HG03571 (cell line): ENCODE measurements around the gene AMBRA1.

Experiments used
- ATAC-seq: cut with Tn5 transposase; IDR thresholded peaks from one replicate; pipeline ENCODE4 v1.9.1; 2021; ENCODE audit not compliant: unreplicated experiment

The AMBRA1 gene, protein sequence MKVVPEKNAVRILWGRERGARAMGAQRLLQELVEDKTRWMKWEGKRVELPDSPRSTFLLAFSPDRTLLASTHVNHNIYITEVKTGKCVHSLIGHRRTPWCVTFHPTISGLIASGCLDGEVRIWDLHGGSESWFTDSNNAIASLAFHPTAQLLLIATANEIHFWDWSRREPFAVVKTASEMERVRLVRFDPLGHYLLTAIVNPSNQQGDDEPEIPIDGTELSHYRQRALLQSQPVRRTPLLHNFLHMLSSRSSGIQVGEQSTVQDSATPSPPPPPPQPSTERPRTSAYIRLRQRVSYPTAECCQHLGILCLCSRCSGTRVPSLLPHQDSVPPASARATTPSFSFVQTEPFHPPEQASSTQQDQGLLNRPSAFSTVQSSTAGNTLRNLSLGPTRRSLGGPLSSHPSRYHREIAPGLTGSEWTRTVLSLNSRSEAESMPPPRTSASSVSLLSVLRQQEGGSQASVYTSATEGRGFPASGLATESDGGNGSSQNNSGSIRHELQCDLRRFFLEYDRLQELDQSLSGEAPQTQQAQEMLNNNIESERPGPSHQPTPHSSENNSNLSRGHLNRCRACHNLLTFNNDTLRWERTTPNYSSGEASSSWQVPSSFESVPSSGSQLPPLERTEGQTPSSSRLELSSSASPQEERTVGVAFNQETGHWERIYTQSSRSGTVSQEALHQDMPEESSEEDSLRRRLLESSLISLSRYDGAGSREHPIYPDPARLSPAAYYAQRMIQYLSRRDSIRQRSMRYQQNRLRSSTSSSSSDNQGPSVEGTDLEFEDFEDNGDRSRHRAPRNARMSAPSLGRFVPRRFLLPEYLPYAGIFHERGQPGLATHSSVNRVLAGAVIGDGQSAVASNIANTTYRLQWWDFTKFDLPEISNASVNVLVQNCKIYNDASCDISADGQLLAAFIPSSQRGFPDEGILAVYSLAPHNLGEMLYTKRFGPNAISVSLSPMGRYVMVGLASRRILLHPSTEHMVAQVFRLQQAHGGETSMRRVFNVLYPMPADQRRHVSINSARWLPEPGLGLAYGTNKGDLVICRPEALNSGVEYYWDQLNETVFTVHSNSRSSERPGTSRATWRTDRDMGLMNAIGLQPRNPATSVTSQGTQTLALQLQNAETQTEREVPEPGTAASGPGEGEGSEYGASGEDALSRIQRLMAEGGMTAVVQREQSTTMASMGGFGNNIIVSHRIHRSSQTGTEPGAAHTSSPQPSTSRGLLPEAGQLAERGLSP (N-terminal part only)

DNA sequence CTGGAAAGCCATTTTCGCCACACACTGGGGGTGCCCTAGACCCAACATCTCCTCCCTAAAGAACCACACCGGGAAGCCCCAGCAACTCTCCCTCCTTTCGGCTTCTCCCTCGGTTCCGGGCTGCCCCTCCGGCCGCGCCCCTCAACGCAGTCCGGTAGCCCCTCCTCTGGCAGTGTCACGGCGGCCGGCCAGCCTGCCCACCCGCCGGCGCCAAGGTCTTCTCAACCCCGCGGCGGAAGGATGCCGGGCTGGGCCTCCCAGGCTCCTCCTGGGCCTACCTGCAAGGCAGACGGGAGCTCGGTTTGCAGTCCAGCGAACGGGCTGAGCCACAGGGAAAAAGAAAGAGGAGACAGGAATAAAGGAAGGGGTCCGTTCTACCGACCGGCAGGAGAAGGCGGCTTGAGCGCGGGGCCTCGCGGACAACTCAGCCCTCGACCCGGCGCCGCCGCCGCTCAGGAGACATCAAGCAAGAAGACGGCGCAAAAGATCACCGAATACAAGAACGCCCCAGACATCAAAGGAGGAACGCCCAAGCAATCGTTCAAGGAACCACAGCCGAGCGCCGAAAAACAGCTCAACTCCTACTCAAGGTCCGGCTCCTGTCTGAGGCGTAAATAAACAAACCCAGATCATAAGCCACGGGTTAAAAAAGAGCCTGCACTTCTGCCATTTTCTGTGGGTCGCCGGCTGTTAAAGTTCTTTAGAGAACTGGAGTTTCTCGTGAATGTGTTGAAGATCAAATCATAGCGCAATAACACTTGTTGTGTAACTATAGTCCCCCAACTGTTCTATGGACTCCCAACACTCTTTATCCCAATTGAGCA is at the start of gene AMBRA1:
TSS of gene AMBRA1 (minus strand) at position 474 of the 824 bp plus-strand sequence. CDS start 45,643 bp downstream, outside the sequence.
- peak; percentile 77 for ATAC-seq

DNA sequence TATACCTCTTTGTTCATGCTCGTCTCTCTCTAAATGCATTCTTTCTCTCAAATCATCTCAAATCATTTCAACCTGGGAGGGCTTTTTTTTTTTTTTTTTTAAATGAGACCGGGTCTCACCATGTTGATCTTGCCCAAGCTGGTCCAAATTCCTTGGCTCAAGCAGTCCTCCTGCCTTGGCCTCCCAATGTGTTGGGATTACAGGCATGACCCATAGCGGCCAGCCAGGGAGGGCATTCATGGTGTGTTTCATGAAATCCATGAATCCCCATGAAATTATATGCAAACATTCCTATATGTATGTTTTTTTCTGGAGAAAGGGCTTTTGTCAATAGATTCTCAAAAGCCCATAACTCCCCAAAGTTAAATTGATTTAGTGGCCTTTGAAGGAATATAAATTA is 49.7 kb upstream of the AMBRA1 start:
- no peak for ATAC-seq

DNA sequence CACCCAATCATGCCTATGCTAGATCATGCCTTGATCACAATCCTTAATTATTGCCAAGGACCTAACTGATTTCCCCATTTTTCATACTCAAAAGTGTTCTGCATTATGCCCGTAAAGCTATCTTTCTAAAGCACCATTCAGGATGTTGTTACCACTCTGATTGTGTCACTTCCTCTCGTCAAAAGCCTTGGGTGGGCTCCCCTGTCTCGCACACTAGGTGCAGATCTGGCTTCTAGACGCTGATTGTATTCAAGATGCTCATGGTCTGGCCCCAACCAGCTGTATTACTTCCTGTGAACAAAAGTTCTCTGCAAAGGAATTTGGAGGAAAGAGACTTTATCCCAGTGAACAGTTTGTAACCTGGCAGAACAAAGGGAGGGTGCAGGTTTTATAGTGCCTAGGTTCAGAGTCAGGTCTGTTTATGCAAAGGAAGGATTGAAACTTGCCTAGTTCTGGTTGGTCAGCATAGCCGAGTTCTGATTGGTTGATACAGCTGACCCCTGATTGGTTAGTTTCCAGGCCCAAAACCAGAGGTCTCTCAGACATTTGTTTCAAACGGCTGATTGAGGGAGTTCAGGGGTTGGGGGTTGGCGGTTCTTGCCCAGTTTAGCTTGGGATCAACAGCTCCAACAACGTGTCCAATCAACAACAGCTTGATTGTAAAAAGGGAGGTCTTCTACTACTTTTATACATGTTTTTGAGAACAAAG is 49.0 kb upstream of the AMBRA1 start:
- no peak for ATAC-seq

DNA sequence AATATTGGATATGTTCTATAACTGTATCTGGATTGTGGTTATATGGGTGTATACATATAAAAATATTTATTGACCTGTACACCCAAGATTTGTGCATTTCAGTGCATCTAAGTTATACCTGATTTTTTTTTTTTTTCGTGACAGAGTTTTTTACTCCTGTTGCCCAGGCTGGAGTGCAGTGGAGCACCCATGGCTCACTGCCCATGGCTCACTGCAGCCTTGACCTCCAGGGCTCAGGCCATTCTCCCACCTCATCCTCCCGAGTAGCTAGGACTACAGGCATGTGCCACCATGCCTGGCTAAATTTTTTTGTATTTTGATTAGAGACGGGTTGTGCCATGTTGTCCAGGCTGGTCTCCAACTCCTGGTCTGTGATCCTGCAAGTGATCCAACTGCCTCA is 47.8 kb upstream of the AMBRA1 start:
- no peak for ATAC-seq

DNA sequence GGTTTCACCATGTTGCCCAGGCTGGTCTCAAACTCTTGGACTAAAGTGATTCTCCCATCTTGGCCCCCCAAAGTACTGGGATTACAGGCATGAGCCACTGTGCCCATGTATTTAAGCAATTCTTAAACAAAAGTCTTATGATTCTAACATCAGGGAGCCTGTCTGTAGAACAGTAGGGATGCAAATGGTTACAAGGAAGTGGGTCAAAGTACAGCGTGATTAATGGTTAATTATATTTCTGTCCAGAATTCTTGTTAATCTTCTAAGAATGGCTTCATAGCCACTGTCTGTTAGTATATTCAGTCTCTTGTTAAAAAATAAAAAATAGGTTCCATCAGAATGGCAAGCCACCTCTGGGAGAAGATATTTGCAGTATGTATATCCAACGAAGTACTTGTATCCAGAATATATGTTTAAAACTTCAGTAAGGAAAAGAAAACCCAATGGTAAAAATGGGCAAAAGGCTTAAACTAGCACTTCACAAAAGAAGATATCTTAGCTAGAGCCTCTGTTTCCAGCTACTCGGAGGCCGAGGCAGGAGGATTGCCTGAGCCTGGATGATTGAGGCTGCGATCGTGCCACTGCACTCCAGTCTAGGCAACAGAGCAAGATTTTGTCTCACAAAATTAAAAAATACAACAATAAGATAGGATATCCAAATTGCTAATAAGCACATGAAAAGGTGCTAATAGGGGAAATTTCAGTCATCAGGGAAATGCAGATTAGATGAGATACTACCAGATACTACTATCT is 46.4 kb upstream of the AMBRA1 start:
- no peak for ATAC-seq

DNA sequence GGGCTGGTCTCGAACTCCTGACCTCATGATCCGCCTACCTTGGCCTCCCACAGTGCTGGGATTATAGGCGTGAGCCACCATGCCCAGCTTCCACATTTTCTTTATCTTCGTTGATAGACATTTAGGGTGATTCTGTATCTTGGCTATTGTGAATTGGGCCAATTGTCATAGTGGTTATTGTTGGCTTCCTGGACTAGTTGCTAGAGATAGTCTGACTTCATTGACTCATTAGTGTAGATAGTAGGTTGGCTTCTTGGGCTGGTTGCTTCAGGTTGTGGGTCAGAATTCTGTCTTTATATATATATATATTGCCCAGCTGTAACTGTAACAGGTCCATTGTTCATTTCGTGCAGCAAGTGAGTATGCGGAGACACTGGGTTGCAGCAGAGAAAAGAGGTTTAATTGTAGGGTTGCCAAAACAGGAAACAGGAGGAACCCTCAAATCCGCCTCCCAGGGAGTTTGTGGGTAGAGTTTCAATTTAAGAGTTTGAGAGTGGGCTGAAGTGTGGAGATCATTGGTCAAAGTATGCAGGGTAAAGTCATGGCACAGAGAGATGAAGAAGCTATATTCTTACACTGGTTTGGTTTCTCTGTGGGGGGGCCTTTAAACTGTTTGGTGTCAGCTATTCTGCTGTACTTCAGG is 45.5 kb upstream of the AMBRA1 start:
- ATAC-seq: no peak

DNA sequence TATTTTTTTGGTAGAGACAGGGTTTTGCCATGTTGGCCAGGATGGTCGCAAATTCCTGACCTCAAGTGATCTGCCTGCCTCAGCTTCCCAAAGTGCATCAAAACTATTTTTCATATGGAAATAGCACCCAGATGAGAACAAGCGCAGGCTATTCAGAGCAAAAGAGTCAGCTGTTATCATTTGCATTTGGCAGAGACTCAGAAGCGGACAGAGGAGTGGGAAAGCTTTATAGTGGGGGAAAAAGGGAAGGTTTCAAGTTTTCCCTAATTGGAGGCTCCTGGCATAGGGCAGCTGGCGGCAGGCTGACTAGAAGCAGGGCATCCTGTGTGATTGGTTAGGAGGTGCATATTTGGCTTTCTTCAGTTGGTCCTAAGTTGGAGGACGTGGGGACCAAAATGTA is 43.7 kb upstream of the AMBRA1 start:
- no peak for ATAC-seq

DNA sequence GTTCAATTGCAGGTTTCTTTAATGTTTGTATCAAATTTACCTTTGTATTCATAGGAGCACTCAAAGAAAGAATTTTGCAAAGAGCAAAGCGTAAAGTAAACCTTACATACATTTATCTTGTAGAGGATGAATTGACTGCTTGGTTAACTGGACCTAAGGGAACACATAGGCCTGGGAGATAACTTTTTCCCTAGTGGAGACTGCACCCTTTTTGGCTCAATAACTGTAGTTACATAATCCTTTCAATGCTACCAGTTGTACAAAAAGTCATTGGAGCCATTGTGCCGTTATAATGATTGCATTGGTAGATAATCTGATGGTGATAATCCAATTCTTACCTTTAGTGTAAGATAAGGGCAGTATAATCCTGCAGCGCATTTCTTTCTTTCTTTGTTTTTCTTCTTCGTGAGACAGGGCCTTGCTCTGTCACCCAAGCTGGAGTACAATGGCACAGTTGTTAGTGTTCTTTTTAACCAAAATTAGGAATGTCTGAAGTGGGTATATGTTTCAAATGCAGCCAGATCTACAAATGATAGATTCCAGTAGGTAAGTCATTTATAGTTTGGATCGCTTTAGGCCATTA is 41.8 kb upstream of the AMBRA1 start:
- ATAC-seq: no peak

DNA sequence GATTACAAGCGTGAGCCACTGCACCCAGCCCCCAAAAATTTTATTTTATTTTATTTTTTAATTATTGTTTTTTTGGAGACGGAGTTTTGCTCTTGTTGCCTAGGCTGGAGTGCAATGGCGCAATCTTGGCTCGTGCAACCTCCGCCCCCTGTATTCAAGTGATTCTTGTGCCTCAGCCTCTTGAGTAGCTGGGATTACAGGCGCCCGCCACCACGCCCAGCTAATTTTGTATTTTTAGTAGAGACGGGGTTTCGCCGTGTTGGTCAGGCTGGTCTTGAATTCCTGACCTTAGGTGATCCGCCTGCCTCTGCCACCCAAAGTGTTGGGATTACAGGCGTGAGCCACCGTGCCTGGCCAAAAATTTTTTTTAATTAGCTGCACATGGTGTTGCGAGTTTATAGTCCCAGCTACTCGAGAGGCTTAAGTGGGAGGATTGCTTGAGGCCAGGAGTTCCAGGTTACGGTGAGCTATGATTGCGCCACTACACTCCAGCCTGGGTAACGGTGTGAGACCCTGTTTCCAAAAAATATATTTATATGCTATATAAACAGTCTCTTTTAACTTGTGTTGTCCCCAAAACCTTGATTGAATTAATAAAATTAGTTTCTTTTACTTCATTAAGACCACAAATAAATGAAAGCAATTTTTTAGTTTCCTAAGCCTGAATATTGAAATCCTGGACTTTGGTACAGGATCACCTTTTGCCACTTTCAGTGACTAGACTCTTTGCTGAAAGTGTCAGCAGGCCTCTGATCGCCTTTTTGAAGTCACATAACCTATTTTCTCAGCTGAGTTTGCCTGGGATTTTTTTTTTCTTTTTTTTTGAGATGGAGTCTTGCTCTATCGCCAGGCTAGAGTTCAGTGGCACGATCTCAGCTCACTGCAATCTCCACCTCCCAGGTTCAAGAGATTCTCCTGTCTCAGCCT is 39.7 kb upstream of the AMBRA1 start:
- no peak for ATAC-seq

DNA sequence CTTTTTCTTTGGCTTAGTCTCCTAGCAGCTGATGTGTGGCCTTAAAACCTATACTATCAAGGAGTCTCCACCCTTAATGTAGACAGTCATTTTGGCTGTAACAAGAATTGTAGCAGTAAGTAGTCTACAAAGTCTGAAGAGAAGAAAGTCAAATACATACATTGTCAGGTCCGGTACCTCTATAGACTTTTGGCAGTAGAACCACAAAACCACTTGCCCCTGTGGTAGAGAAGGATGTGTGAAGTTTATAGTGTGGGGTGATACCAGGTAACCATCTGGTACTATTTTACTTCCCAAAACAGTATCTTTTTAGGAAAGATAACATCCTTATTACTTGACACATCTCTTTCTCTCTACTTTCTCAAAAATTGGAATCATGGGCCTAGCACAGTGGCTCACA is 38.7 kb upstream of the AMBRA1 start:
- no peak for ATAC-seq

DNA sequence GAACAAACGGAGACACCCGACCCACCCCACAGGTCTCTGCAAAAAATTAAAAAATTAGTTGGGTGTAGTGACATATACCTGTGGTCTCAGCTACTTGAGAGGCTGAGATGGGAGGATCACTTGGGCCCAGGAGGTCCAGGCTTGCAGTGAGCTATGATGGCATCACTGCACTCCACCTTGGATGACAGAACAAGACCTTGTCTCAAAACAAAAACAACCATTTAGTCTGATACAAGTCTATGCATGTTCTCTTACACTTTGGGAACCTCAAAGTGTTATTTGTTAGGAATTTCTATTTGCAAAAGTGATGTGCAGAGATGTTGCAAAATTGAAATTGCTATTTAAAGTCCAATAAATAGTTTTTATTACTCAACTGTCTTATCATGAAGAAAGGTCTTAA is 37.9 kb upstream of the AMBRA1 start:
- ATAC-seq: no peak

DNA sequence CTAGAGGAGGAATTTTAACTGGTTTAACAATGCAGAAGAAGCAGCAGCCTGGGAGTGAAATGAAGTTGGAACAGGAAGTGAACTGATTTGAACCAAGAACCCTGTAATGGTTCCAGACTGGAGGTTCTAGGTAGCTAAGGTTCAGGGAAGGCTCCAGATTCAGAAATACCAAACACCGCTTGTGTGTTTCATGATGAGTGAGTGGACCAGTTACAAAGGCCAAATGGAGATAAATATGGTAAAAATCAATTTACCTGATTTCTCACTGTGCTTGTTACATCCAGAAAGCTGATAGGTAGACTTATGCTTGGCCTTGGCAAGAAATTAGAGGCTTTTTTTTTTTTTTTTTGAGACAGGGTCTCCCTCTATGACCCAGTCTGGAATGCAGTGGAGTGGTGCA is 36.4 kb upstream of the AMBRA1 start:
- no peak for ATAC-seq

DNA sequence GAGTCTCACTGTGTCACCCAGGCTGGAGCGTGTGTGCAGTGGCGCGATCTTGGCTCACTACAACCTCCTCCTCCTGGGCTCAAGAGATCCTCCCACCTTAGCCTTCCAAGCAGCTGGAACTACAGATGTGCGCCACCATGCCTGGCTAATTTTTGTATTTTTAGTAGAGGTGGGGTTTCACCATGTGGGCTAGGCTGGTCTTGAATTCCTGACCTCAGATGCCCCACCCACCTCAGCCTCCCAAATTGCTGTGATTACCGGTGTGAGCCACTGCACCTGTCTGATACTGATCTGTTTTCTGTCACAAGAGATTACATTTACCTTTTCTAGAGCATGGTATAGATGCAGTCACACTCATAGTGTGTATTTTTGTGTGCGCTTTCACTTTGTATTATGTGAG is 35.1 kb upstream of the AMBRA1 start:
- ATAC-seq: no peak

DNA sequence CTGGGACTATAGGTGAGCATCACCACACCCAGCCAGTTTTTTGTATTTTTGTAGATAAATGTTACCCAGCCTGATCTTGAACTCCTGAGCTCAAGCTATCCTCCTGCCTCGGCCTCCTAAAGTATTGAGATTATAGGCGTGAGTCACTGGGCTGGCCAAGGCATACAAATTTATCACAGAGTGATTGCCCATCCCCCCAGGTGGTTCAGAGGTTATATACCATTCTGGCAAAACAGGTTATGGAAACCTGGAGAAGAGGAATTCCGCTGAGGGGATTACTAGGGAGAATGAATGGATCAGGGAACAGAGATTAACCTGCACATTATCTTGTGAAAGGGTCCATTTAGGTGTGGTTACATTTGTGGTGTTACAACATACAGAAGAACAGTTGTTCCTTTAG is 31.6 kb upstream of the AMBRA1 start:
- ATAC-seq: no peak

DNA sequence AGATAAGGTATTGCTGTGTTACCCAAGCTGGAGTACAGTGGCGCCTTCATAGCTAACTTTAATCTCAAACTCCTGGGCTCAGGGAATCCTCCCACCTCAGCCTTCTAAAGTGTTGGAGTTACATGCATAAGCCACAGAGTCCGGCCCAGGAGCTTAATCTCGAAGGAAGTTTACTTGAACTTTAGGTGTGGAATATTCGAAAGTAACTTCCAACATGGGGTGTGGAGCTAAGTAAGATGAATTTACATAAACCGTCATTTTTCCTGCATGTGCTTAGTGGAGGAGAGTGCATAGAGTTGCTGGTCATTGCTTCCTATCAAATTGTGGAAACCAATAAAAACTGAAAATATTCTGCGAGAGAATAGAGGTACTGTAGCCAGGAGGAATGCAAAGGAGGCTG is 25.0 kb upstream of the AMBRA1 start:
- no peak for ATAC-seq

DNA sequence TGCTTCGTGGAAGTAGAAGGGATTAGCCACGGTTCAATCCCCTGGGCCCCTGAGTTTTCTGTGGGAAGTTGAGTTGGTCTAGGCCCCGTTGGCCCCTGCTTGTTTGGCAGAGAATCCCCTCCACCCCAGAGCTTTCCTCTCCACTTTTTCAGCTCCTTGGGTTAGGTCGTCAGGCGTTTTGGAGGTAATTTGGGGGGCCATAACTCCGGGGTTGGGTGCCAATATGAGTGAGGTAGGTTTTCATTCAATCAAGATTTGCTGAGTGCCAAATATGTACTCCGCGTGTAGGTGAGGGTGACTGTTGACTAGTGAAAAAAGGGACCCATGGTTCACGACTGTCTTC is 24.1 kb upstream of the AMBRA1 start:
- ATAC-seq: no peak
